Activated CD4-positive, alpha-beta T cell treated with anti-CD3 and anti-CD28 coated beads, Interleukin-2, Interleukin-6, amounts not matched to agents 100 ng/mL and 50 ng/mL, durations not matched to agents 16 hours and 8 hours (primary cell): ENCODE measurements around the gene PCDHA5.
A peak's percentile ranks its signal among the peaks of the same experiment; 100 is the strongest.
"Not testable (repeated sequence)": the region's sequence is repeated elsewhere in the genome, so short reads cannot be mapped to it uniquely, and the experiment has no call there.

Experiments used
- DNase-seq: peaks from one replicate; pipeline ENCODE4 v3.0.0-alpha.2; 2020

The PCDHA5 gene

DNA sequence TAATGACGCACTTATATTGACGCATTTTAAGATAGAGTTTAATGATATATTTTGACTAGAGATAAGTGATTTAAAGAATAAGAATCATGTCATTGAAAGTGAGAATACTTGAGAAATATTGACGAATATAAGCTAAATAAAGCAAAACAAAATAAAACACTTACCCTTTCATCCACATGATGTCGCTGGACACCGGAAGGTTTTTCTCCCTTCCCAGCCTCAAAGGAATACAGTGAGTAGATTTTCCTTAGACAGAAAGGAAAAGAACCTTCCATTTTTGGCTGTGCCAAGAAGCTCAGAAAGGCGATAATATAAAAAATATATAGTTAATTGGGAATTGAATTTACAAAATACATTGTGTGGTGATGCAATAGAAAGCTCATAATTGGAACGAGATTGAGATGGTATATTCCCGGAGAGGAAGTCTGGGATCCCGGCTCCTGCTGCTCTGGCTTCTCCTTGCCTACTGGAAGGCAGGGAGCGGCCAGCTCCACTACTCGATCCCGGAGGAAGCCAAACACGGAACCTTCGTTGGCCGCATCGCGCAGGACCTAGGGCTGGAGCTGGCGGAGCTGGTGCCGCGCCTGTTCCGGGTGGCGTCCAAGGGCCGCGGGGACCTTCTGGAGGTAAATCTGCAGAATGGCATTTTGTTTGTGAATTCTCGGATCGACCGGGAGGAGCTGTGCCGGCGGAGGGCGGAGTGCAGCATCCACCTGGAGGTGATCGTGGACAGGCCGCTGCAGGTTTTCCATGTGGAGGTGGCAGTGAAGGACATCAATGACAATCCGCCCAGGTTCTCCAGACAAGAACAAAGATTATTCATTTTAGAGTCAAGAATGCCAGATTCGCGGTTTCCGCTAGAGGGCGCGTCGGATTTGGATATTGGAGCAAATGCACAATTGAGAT lies at the start of gene PCDHA5:
Gene PCDHA5, plus strand, starts transcription at position 239 of the 906 bp plus-strand sequence.
- peak; percentile 22 for DNase-seq

DNA sequence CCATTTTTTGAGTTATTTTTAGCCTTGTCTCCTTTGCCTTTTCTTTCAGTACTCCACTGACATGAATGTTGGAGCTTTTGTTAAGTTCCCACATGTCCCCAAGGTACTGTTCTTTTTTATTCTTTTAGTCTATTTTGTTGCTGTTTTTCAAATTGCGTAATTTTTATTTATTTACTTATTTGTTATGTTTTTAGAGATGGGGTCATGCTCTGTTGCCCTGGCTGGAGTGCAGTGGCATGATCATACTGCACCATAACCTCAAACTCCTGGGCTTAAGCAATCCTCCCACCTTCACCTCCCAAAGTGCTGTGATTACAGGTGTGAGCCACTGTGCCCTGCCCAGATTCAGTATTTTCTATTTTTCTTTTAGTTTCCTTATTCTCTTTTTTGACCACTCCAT lies 40.9 kb upstream of the PCDHA5 start:
- no peak for DNase-seq

DNA sequence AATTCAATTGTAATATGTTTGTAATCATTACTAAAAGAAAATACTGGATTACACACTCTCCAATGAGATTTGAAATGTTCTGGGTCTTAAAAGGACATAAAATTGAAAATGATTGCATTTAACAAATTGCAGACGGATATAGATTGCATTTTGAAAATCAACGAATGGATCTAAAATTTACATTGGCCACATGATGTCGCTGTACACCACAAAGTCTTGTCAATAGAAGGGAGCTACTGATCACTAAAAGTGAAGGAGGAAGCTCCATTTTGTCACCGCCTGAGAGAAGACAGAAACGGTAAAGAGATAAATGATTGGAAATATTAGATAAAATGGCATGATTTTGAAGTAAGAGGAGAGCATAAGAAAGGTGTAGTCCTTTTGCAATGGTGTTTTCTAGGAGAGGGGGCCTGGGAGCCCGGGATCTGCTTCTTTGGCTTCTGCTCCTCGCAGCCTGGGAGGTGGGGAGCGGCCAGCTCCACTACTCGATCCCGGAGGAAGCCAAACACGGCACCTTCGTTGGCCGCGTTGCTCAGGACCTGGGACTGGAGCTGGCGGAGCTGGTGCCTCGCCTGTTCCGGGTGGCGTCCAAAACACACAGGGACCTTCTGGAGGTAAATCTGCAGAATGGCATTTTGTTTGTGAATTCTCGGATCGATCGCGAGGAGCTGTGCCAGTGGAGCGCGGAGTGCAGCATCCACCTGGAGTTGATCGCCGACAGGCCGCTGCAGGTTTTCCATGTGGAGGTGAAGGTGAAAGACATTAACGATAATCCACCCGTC lies 35.3 kb upstream of the PCDHA5 start, which contains the start of gene PCDHA1:
Gene PCDHA1, plus strand, starts transcription at position 236 of the 782 bp plus-strand sequence.
- peak; percentile 2 for DNase-seq

DNA sequence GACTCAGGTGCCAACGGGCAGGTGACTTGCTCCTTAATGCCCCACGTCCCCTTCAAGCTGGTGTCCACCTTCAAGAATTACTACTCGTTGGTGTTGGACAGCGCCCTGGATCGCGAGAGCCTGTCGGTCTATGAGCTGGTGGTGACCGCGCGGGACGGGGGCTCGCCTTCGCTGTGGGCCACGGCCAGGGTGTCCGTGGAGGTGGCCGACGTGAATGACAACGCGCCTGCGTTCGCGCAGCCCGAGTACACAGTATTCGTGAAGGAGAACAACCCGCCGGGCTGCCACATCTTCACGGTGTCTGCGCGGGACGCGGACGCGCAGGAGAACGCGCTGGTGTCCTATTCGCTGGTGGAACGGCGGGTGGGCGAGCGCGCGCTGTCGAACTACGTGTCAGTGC lies 34.0 kb upstream of the PCDHA5 start:
- not testable (repeated sequence) for DNase-seq

DNA sequence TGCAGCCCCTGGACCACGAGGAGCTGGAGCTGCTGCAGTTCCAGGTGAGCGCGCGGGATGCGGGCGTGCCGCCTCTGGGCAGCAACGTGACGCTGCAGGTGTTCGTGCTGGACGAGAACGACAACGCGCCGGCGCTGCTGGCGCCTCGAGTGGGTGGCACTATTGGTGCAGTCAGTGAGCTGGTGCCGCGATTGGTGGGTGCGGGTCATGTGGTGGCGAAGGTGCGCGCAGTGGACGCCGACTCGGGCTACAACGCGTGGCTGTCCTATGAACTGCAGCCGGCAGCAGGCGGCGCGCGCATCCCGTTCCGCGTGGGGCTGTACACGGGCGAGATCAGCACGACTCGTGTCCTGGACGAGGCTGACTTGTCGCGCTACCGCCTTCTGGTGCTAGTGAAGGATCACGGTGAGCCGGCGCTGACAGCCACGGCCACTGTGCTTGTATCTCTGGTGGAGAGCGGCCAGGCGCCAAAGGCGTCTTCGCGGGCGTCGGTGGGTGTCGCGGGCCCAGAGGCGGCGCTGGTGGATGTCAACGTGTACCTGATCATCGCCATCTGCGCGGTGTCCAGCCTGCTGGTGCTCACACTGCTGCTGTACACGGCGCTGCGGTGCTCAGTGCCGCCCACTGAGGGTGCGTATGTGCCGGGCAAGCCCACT lies 33.4 kb upstream of the PCDHA5 start:
- DNase-seq: not testable (repeated sequence)

DNA sequence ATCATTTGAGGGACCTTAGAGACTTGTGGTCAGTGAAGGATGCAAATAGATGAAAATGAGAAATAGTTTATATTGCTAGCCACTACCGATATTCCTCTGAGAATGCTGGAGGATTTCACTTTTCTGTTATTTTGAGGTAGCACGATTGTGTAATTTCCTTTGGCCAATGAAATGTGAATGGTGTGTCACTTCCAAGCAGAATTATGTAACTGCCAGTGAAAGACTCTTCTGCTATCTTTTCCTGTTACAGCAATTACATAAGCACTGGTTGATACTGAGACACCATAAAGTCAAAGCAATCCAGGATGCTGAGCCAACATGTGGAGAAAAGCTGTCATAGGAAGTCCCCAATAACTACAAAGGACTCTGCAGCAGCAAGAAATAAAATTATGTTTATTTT lies 30.3 kb upstream of the PCDHA5 start:
- no peak for DNase-seq

DNA sequence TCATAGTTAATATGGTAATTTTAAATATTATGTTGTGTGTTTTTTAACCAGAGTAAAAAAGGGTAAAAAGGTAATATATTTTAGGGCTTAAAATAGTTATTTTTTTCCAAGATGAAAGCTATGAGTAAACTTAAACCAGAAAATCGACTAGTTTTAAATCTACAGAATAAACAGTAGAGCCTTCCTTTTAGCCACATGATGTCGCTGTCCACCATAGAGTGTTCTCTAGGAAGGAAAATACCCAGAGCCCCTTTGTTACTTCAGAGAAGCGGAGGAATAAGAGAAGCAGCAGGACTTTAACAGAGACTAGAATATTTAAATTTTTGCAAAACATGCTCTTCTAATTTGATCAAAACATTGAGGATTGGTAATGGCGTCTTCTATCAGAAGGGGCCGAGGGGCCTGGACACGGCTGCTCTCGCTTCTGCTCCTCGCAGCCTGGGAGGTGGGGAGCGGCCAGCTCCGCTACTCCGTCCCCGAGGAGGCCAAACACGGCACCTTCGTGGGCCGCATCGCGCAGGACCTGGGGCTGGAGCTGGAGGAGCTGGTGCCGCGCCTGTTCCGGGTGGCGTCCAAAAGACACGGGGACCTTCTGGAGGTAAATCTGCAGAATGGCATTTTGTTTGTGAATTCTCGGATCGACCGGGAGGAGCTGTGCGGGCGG lies 26.7 kb upstream of the PCDHA5 start, which contains the start of gene PCDHA2:
Gene PCDHA2, plus strand, starts transcription at position 258 of the 664 bp plus-strand sequence.
- no peak for DNase-seq

DNA sequence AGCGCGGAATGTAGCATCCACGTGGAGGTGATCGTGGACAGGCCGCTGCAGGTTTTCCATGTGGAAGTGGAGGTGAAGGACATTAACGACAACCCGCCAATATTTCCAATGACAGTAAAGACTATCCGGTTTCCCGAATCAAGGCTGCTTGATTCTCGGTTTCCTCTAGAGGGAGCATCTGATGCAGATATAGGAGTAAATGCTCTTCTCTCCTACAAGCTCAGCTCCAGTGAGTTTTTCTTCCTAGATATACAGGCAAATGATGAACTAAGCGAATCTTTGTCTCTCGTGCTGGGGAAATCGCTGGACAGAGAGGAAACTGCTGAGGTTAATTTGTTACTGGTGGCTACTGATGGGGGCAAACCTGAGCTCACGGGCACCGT lies 26.2 kb upstream of the PCDHA5 start:
- DNase-seq: no peak

DNA sequence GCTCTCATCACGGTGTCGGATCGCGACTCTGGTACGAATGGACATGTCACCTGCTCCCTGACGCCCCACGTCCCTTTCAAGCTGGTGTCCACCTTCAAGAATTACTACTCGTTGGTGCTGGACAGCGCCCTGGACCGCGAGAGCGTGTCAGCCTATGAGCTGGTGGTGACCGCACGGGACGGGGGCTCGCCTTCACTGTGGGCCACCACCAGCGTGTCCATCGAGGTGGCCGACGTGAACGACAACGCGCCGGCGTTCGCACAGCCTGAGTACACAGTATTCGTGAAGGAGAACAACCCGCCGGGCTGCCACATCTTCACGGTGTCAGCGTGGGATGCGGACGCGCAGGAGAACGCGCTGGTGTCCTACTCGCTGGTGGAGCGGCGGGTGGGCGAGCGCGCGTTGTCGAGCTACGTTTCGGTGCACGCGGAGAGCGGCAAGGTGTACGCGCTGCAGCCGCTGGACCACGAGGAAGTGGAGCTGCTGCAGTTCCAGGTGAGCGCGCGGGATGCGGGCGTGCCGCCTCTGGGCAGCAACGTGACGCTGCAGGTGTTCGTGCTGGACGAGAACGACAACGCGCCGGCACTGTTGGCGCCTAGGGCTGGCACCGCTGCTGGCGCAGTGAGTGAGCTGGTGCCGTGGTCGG lies 25.2 kb upstream of the PCDHA5 start:
- not testable (repeated sequence) for DNase-seq

DNA sequence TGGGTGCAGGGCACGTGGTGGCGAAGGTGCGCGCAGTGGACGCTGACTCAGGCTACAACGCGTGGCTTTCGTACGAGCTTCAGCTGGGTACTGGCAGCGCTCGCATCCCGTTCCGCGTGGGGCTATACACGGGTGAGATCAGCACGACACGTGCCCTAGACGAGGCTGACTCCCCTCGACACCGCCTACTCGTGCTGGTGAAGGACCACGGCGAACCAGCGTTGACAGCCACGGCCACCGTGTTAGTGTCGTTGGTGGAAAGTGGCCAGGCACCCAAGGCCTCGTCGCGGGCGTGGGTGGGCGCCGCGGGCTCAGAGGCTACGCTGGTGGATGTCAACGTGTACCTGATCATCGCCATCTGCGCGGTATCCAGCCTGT lies 24.7 kb upstream of the PCDHA5 start:
- no peak for DNase-seq

DNA sequence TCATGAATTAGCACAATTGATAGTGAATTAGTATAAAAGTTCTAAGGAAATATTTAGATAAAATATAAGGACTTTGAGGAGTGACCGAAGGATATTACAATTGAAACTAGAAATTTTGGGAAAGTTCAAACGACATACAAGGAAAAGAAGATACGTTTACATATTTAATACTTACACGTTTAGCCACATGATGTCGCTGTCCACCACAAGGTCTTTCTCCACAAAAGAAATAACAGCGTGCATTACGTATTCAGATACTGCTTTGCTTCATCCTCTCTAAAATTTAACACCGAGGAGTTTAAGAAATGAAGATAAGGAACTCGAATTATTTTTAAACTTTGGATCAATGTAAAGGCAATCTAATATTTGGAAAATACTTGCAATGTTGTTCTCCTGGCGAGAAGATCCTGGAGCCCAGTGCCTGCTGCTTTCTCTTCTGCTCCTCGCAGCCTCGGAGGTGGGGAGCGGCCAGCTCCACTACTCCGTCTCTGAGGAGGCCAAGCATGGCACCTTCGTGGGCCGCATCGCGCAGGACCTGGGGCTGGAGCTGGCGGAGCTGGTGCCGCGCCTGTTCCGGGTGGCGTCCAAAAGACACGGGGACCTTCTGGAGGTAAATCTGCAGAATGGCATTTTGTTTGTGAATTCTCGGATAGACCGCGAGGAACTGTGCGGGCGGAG lies 20.5 kb upstream of the PCDHA5 start, which contains the start of gene PCDHA3:
Gene PCDHA3, plus strand, starts transcription at position 242 of the 678 bp plus-strand sequence.
- no peak for DNase-seq

DNA sequence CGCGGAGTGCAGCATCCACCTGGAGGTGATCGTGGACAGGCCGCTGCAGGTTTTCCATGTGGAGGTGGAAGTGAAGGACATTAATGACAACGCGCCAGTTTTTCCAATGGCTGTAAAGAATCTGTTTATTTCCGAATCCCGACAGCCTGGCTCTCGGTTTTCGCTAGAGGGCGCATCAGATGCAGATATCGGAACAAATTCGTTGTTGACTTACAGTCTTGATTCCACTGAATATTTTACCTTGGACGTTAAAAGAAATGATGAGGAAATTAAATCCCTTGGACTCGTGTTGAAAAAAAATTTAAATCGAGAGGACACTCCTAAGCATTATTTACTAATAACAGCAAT lies 19.9 kb upstream of the PCDHA5 start:
- DNase-seq: no peak

DNA sequence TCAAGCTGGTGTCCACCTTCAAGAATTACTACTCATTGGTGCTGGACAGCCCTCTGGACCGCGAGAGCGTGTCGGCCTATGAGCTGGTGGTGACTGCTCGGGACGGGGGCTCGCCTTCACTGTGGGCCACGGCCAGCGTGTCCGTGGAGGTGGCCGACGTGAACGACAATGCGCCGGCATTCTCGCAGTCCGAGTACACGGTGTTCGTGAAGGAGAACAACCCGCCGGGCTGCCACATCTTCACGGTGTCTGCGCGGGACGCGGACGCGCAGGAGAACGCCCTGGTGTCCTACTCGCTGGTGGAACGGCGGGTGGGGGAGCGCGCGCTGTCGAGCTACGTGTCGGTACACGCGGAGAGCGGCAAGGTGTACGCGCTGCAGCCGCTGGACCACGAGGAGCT lies 19.0 kb upstream of the PCDHA5 start:
- DNase-seq: not testable (repeated sequence)

DNA sequence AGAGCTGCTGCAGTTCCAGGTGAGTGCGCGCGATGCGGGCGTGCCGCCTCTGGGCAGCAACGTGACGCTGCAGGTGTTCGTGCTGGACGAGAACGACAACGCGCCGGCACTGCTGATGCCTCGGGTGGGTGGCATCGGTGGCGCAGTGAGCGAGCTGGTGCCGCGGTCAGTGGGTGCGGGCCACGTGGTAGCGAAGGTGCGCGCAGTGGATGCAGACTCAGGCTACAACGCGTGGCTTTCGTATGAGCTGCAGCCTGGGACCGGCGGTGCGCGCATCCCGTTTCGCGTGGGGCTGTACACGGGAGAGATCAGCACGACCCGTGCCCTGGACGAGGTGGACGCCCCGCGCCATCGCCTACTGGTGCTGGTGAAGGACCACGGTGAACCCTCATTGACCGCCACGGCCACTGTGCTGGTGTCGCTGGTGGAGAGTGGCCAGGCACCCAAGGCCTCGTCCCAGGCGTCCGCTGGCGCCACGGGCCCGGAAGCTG lies 18.6 kb upstream of the PCDHA5 start:
- DNase-seq: no peak

DNA sequence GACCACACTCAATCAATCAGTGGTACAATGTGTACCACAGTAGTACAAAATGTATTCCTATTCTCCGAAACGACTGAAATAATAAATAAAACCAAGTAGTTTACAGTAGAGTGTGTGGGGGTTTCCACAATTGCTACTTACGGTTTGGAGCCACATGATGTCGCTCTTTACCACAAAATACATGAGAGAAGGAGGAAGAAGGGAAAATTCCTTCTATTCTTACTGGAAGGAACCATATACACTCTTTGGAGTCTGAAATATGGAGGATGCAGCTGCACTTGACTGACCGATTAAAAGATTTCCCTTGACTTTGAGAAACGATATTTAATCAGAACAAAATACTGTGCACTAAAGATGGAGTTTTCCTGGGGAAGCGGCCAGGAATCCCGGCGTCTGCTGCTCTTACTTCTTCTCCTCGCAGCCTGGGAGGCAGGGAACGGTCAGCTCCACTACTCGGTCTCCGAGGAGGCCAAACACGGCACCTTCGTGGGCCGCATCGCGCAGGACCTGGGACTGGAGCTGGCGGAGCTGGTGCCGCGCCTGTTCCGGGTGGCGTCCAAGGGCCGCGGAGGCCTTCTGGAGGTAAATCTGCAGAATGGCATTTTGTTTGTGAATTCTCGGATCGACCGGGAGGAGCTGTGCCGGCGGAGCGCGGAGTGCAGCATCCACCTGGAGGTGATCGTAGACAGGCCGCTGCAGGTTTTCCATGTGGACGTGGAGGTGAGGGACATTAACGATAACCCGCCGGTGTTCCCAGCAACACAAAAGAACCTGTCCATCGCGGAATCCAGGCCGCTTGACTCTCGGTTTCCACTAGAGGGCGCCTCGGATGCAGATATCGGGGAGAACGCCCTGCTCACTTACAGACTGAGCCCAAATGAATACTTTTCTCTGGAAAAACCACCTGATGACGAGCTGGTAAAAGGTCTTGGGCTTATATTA lies 14.3 kb upstream of the PCDHA5 start, which contains the start of gene PCDHA4:
Gene PCDHA4, plus strand, starts transcription at position 235 of the 942 bp plus-strand sequence.
- peak; percentile 33 for DNase-seq

DNA sequence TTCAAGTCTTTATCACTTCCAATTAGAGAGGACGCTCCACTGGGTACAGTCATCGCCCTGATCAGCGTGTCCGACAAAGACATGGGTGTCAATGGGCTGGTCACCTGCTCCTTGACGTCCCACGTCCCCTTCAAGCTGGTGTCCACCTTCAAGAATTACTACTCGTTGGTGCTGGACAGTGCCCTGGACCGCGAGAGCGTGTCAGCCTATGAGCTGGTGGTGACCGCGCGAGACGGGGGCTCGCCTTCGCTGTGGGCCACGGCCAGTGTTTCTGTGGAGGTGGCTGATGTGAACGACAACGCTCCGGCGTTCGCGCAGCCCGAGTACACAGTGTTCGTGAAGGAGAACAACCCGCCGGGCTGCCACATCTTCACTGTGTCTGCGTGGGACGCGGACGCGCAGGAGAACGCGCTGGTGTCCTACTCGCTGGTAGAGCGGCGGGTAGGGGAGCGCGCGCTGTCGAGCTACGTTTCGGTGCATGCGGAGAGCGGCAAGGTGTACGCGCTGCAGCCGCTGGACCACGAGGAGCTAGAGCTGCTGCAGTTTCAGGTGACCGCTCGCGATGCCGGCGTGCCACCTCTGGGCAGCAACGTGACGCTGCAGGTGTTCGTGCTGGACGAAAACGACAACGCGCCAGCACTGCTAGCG lies 13.0 kb upstream of the PCDHA5 start:
- DNase-seq: not testable (repeated sequence)

DNA sequence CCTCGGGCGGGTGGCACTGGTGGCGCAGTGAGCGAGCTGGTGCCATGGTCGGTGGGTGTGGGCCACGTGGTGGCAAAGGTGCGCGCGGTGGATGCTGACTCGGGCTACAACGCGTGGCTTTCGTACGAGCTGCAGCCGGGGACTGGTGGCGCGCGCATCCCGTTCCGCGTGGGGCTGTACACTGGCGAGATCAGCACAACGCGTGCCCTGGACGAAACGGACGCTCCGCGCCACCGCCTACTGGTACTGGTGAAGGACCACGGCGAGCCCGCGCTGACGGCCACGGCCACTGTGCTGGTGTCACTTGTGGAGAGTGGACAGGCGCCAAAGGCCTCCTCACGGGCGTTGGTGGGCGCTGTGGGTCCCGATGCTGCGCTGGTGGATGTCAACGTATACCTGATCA lies 12.5 kb upstream of the PCDHA5 start:
- DNase-seq: no peak

DNA sequence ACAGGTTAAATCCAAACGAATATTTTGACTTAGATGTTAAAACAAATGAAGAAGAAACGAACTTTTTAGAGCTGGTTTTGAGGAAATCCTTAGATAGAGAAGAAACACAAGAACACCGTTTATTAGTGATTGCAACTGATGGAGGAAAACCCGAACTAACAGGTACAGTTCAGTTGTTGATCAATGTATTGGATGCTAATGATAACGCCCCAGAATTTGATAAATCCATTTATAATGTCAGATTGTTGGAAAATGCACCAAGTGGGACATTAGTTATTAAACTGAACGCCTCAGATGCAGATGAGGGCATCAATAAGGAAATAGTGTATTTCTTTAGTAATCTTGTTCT lies 842 bp downstream of the PCDHA5 start:
- no peak for DNase-seq

DNA sequence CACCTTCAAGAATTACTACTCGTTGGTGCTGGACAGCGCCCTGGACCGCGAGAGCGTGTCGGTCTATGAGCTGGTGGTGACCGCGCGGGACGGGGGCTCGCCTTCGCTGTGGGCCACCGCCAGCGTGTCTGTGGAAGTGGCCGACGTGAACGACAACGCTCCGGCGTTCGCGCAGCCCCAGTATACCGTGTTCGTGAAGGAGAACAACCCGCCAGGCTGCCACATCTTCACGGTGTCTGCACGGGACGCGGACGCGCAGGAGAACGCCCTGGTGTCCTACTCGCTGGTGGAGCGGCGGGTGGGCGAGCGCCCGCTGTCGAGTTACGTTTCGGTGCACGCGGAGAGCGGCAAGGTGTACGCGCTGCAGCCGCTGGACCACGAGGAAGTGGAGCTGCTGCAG lies 1.6 kb downstream of the PCDHA5 start:
- DNase-seq: not testable (repeated sequence)

DNA sequence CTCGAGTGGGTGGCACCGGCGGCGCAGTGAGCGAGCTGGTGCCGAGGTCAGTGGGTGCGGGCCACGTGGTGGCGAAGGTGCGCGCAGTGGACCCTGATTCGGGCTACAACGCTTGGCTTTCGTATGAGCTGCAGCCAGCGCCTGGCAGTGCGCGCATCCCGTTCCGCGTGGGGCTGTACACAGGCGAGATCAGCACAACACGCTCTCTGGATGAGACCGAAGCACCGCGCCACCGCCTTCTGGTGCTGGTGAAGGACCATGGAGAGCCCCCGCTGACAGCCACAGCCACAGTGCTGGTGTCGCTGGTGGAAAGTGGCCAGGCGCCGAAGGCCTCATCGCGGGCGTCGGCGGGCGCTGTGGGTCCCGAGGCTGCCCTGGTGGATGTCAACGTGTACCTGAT lies 2.1 kb downstream of the PCDHA5 start:
- DNase-seq: no peak
